DMS153 treated with DMSO at 0.1 percent for 48 hours (cell line): ENCODE data around the gene HYAL3.
"Not testable (repeated sequence)": the region's sequence is repeated elsewhere in the genome, so short reads cannot be mapped to it uniquely, and the experiment has no call there.

Experiments
- DNase-seq: peaks from one replicate; lab custom pipeline; 2025; ENCODE audit not compliant: unreplicated experiment; lab: John Stamatoyannopoulos, UW

Gene HYAL3

DNA sequence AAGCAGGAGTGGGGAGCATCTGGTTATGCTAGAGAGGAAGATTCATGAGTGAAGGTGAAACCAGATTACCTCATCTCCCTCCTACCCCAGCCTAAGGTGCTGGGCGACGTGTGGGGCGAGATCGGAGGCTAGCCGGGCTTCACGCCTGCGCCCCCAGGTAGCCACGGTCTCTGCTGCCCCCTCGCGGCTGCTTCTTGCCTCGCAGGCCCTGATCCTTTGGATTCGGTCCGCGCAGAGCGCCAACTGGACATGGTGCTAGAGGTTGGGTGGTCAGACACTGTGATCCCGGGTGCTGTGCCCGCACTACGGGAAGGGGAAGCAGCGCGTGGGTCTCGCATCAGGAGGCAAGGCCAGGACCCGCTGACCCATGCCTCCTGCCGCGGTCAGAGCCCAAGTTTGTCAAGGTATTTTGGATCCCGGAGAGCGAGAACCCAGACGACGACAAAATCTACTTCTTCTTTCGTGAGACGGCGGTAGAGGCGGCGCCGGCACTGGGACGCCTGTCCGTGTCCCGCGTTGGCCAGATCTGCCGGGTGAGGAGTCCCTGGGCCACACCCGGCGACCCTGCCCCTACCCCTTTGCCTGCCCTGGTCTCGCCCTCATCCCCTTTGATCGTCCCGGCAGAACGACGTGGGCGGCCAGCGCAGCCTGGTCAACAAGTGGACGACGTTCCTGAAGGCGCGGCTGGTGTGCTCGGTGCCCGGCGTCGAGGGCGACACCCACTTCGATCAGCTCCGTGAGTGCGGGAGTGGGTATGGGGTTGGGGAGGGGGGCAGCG lies 26.1 kb downstream of the HYAL3 start:
- peak; percentile 33 for DNase-seq

DNA sequence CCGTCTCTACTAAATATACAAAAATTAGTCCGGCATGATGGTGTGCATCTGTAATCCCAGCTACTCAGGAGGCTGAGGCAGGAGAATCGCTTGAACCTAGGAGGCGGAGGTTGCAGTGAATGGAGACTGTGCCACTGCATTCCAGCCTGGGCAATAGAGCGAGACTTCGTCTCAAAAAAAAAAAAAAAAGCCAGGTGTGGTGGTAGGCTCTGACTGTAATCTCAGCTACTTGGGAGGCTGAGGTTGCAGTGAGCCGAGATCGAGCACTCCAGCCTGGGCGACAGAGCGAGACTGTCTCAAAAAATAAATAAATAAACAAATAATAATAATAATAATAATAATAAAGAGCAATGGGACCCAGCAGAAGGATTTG lies 26.7 kb downstream of the HYAL3 start:
- not testable (repeated sequence) for DNase-seq

GRCh38 chr3:50271314-50271936 lies 27.8 kb downstream of the HYAL3 start:
- DNase-seq, result no peak

- no peak for DNase-seq
Observed at GRCh38 chr3:50270422-50271224, 28.6 kb downstream of the HYAL3 start.

GRCh38 chr3:50269977-50270413 lies 29.2 kb downstream of the HYAL3 start:
- no peak for DNase-seq

DNA sequence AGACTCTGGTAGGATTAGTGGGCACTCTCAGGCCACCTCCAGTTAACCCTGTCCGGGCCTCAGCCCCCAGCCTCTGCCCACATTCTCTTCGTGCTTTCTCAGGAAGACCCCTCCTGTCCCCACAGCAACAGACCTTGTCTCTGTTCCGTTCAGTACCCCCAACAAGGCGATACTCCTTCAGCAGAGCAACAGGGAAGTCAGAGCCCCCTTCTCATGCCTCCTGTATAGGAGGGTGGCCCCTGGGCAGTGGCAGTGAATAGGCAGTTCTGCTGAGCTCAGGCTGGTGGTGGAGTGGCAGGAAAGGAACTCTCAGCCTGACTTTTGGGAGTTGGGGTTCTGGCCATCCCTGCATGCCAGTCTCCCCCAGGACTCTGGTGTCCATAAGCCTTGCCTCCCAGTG lies 29.7 kb downstream of the HYAL3 start:
- no peak for DNase-seq

DNA sequence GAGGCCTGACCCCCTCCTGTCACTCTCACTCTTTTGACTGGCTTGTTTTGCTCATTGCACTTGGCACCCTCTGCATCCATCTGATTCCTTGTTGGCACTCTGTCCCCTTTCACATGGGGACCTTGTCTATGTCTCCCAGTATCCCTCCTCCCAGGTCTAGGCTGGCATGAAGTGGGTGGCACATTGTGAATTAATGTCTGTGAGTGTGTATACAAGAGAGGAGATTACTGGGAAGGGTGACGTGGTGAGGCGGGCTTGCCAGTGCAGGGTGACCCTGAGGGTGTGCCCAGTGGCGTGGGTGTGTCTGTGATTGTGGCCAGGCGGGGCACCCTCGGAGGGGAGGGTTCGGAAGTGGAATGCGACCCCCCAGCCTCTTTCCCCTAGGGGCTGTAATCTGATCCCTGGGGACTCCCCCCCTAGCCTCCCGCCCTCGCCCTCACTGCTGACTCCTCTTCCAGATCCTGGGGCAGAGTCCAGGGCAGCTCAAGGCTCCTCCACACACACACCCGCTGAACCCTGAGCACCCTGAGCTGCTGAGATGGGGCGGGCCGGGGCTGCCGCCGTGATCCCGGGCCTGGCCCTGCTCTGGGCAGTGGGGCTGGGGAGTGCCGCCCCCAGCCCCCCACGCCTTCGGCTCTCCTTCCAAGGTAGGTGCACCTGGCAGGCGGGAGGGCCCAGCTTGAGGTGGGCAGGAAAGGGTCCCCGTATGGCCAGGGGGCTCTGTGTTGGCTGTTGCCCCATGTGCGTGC lies 30.3 kb downstream of the HYAL3 start, which contains the start of gene SEMA3B:
Gene SEMA3B (plus strand): TSS at position 445 of the 749 bp plus-strand sequence. CDS start 94 bp downstream, at position 539.
- no peak for DNase-seq

- no peak for DNase-seq
Observed at GRCh38 chr3:50268276-50268675, 30.9 kb downstream of the HYAL3 start.

DNA sequence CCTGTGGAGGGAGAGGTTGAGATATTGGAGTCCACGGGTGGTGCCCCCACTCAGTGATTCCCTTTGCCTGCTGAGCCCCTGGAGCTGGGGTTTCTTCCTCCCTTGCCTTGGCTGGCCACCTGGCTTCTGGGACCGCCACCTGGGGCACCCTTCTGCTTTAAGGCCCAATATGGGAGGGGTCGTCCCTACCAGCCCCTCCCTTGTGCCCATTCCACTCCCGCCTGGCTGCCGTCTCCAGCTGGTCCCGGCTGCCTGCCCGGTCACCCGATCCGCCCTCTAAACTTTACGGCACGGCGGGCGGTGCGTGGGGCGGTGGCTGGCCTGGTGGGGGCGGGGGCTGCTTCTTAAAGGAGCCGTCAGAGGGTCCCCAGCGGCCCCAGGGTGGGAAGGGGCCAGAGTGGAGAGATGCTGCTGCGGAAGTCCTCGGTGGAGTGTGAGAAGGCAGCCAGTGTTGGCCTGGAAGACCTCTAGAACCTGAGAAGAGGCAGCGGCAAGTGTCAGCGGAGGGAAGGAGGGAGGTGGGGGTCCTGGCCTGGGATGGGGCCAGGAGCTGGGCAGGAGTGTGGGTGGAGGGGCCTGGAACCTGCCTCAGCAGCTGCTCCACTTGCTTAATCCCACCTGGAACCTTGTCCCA lies 31.8 kb downstream of the HYAL3 start:
- DNase-seq, result no peak

DNA sequence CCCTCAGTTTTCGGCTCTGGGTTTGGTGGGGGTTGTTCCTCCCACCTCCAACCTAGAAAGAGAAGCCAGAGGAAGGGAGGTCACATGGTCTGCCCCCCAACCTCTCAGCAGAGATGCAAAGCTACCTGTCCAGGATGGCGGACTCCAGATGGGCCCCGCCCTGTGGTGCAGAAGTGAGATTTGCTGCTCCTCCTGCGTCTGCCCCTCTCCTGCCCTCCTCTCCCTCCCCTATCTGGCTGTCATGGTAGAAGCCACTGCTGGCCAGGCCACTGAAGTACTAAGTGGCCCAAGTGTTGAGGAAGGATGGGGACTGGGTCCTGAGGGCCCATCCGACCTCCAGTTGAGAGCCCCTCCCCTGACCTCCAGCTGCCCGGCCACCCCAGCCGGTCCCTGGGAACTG lies 32.4 kb downstream of the HYAL3 start:
- no peak for DNase-seq

- no peak for DNase-seq
Observed at GRCh38 chr3:50266017-50266416, 33.2 kb downstream of the HYAL3 start.

DNA sequence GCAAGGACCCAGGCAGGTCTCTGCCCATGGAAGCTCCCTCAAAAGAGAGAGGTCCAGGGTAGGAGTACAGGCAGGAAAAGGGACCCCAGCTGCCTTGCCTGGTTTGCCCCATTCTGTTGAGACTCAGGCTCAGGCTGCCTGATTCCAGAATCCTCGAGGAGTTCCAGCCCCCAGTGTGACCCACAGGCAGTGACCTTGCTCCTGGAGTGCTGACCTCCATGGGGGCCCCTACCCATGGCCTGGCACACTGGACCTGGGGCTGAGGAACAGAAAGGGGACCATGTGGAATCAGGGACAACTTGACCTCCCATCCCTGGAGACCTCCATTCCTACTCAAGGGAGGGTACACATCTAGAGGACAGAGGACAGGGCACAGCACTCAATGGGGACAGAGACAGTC lies 33.6 kb downstream of the HYAL3 start:
- DNase-seq, result no peak

DNA sequence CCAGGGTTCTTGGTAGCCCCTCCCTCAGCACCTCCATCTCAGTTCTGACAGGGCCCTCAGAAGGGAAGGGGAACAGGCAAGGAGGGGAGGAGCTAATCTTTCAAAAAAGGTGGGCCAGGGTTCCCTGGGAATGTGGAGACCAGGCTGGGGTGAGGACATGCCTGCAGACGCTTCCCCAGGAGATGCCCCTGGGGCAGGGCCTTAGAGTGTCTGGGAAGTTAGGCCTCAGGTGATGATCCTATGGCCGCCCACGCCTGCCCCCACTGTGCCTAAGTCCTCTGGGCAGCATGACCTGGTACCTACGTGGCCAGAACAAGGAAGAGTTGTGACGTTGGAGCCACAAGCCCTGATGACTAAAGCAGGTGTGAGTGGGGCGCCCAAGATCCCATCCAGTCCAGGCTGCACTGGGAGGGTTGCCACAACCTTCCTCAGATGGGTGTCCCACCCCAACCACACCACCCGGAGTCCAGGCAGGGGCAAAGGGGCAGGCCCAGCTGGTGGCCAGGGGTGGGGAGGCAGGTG lies 34.2 kb downstream of the HYAL3 start:
- no peak for DNase-seq

DNA sequence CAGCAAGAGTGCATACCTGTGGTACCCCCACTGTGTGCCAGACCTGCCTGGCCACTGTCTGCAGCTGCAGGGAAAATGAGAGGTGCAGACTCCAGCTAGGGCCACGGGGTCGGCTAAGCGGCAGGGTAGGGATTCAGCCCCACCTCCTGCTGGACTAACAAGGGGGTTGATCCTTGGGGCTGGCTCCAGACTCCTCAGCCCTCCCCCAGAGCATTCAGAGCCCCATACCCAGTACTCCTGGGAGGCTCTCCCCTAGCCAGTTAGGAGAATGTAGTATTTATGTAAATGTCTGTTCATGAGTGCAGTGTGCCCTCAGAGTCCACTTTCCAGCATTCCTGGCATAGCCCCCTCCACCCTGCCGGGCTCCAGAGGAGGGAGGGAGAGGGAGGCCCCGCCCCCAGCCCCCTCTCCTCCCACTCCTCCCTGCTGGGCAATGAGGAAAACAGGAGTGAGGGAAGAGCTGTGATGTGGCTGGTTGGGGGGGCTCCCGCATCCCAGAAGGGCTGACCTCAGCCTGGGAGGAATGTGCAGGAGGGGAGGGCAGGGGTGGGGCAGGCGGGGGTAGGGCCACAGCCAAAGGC lies 34.7 kb downstream of the HYAL3 start:
- no peak for DNase-seq

DNA sequence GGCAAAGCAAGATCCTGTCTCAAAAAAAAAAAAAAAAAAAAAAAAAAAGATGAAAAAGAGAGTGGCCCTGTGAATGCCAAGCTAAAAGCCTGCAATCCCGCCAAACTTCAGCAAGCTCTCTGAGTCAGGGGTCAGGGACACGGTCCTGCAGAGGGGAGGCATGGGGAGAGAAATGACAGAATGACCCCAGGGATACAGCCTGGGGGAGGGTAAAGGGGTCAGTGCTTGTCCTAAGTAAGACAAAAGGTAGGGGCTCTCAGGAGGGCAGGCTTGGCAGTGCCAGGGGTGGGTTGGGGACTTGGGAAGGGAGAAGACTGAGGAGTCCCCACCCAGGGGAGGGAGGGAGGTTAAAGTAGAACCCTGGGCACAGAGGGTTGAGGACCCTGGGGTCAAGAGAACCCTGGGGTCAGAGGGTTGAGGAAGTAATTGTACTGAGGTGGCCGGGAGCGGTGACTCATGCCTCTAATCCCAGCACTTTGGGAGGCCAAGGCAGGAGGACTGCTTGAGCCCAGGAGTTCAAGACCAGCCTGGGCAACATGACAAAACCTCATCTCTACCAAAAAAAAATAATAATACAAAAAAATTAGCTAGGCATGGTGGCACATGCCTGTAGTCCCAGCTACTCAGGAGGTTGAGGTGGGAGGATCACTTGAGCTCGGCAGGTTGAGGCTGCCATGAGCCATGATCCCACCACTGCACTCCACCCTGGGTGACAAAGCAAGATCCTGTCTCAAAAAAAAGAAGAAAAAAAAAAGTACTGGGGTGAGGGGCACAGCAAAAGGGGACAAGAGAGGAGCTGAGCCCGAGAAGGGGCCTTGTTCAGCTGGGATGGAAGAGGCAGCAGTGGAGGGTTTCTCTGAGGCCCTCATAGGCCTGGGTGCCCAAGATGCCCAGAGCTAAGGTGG lies 35.5 kb downstream of the HYAL3 start:
- DNase-seq, result no peak

DNA sequence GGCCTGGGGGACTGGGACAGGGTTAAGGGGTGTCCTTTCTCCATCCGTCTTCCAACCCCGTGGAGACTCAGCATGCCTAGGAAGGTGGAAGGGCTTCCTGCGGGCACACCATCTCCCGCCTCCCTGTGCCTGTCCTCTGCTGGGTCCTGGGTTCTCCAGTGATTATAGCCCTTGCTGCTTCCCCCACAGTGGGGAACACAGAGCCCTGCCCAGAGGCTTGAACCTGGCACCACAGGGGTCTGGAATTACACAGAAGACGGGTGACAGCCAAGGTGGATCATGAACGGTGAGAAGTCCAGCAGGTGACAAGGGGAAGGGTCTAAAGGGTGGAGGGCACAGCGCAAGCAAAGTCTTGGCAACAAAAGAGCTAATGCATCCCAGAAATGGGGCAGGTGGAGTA lies 36.4 kb downstream of the HYAL3 start:
- DNase-seq, result no peak

- DNase-seq, result not testable (repeated sequence)
Observed at GRCh38 chr3:50262200-50262599, 37.0 kb downstream of the HYAL3 start.

DNA sequence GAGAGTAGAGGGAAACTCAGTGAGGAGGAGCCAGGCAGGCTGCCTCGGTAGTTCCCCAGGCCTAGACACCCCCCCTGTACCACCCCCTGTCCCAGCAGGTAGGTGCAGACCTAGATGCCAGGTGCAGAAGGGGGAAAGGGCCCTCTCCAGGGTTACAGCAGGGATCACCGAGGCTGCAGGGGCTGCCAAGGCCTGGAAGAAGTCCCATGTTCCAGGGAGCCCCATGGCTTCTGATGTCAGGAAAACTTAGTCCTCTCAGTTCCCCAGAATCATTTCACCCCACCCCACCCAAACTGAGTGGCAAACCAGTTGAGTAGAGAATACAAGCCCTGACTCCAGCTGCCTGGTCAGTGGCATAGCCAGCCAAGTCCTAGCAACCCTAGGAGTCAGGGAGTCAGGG lies 37.7 kb downstream of the HYAL3 start:
- DNase-seq, result no peak

- DNase-seq, result no peak
Observed at GRCh38 chr3:50260942-50261441, 38.2 kb downstream of the HYAL3 start.
